Upper lobe of right lung (tissue), 1 donor: ENCODE results near the gene C2CD2. TPM values are rescaled to one million over a fixed set of nuclear protein-coding genes. Genes with fewer than 3 reads are reported as not detected.

Source experiments
- ATAC-seq: fragments of 200-7000 bp; cut with Tn5 transposase; one replicate; pipeline ENCODE4 v1.9.1; 2020; ENCODE audit warnings: mild to moderate bottlenecking, moderate library complexity
- DNase-seq: peaks from one replicate; pipeline ENCODE4 v3.0.0-alpha.2; 2020
- H3K27ac ChIP-seq: fragments of 200-600 bp; one replicate; pipeline ENCODE4 v1.8.0; 2022
- H3K27me3 ChIP-seq: fragments of 200-600 bp; one replicate; pipeline ENCODE4 v1.8.0; 2022; ENCODE audit warnings: mild to moderate bottlenecking
- H3K36me3 ChIP-seq: fragments of 200-600 bp; one replicate; pipeline ENCODE4 v1.8.0; 2022
- H3K4me1 ChIP-seq: fragments of 200-600 bp; one replicate; pipeline ENCODE4 v1.8.0; 2022
- H3K4me3 ChIP-seq: fragments of 200-600 bp; one replicate; pipeline ENCODE4 v1.8.0; 2022; ENCODE audit warnings: mild to moderate bottlenecking
- H3K9me3 ChIP-seq: fragments of 200-600 bp; one replicate; pipeline ENCODE4 v1.8.0; 2022
- intact Hi-C: fragments of 100-400 bp; cut with DNase I; formaldehyde crosslinking; loops from one replicate; pipeline ENCODE4 v1.11.0; 2022
- total RNA-seq: library from RNA; stranded (reverse); fragmentation: NEBNext Ultra II Directional; extraction: Animal tissue kit (Norgen Biotek cat#: 25700); gene quantifications from one replicate; pipeline ENCODE4 v1.2.1, GENCODE V29; 2021
- TF ChIP-seq, protein P1 (sequence below): fragments of 200-600 bp; IDR thresholded peaks from one replicate; pipeline ENCODE4 v1.8.0; 2022; ENCODE audit warnings: antibody characterized with exemption
- donor health status: DM: no; HTN: yes; CAD: no; lungs with severe emphysema.

The C2CD2 gene
- total RNA-seq, 1 donor from 2014 or later = 26.4 TPM

DNA sequence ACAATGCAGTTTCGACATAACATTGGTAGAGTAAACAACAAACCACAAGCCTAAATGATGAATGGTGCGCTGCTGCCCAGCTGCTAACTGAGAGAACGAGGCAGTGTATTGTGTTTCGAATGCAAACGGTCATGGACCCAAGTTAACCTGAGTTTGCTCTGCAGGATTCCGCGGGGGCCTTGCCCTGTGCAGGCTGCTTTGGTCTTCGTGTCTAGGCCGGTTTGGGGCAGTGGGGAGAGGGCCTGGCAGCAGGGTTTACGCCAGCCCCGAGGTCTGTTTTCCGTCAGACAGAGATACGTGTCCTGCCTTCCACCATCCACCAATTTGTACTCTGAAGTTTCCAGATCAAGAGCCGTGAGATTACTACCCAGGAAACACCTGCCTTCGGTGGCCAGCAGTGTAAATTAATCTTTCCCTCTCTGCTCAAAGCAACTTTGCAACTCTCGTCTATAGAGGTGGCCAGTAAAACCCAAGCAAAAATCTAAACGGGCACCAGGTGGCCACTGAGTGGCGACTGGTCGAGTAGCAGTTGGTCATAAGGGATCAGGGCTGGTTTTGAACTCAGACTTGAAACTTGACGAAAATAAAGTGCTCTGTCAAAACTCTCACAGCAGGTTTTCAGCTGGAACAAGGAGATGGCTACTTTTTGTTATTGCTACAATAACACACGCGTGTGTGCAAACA, 68.3 kb downstream of the C2CD2 start:
- TF ChIP-seq, protein P1, sequence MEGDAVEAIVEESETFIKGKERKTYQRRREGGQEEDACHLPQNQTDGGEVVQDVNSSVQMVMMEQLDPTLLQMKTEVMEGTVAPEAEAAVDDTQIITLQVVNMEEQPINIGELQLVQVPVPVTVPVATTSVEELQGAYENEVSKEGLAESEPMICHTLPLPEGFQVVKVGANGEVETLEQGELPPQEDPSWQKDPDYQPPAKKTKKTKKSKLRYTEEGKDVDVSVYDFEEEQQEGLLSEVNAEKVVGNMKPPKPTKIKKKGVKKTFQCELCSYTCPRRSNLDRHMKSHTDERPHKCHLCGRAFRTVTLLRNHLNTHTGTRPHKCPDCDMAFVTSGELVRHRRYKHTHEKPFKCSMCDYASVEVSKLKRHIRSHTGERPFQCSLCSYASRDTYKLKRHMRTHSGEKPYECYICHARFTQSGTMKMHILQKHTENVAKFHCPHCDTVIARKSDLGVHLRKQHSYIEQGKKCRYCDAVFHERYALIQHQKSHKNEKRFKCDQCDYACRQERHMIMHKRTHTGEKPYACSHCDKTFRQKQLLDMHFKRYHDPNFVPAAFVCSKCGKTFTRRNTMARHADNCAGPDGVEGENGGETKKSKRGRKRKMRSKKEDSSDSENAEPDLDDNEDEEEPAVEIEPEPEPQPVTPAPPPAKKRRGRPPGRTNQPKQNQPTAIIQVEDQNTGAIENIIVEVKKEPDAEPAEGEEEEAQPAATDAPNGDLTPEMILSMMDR = no peak
- Histone ChIP-seq H3K4me1 (no peaks in the 10 kb centered on the region), H3K9me3 (no peaks in the 10 kb centered on the region), H3K36me3 (peaks cover 4% of the 10 kb centered on the region), H3K4me3 (no peak overlapping the region), H3K27ac (no peak overlapping the region), H3K27me3 (no peaks in the 10 kb centered on the region)
- DNase-seq = no peak
- no peak for ATAC-seq
- intact Hi-C loops = no loop called here

DNA sequence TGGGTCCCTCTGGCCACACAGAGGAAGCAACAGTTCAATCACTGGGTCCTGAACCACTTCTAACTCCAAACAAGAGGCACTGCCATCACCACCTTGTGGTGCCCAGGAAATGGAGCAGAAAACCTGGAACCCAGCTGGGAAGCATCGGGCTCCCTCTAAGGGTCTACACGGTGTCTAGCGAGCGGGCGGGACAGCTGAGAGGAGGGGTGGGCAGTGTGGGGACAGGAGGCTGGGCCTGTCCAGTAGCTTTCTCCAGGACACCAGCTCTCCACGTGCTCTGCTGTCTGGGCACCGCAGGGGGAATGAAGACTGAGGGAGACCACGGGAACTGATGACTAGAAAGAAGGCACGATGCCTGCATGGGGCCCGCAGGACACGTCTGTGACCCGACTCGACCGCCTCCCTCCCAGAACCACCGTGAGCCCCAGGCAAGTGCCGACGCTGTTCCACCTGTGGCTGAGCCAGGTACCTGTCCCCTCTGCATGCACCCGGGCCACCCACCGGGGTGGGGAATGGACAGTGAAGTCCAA, 69.3 kb downstream of the C2CD2 start:
- no peaks in the 10 kb centered on the region for H3K9me3 ChIP-seq
- no peak overlapping the region for H3K27ac ChIP-seq
- intact Hi-C loops = no loop called here
- peaks cover 6% of the 10 kb centered on the region for H3K4me1 ChIP-seq
- no peaks in the 10 kb centered on the region for H3K27me3 ChIP-seq
- ATAC-seq (no peak), DNase-seq (no peak)
- TF ChIP-seq, protein P1 = no peak
- peaks cover 4% of the 10 kb centered on the region for H3K36me3 ChIP-seq
- no peak overlapping the region for H3K4me3 ChIP-seq

DNA sequence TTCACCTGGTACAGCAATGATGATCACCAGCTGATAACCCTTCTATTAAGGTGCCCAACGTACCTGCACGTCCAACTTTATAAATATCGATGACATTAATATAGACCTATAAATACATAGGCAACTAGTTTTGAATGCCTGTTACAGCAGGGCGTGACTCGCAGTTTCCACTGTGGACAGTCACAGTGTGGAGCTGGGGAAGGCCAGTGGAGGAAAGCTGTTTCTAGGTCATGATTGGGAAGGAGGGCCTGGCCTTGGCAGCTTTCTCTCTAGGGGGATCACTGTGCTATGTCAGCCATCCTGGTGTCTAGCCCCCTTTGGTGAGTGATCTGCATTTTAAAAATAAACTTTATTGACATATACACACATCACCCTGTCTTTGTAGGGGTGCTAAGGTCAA, 70.2 kb downstream of the C2CD2 start:
- intact Hi-C loops = no loop called here

DNA sequence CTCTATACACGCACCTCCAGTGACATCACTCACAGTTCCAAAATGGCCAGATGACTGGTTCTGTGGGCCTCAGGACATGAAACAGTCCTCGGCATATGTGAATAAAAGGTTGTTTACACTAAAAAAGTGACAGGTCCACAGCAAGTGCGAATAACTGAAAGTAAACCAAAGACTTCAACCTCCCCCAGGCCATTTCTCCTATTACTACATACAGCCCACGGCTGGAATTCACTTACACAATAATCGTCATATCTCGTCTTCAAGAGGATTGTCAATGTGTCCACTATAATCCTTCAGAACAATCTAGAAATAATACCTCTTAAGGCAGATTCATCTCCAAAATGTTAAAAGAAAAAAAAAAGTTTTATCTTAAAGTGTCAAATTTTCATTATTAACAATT, 72.8 kb downstream of the C2CD2 start:
- Histone ChIP-seq H3K9me3 (no peaks in the 10 kb centered on the region), H3K27ac (no peak overlapping the region), H3K4me1 (peaks cover 14% of the 10 kb centered on the region), H3K27me3 (no peaks in the 10 kb centered on the region), H3K36me3 (no peaks in the 10 kb centered on the region), H3K4me3 (no peak overlapping the region)
- DNase-seq = no peak
- TF ChIP-seq, protein P1 = no peak
- intact Hi-C loops = no loop called here
- no peak for ATAC-seq

More for the DNA sequence above, 70.2 kb downstream of the C2CD2 start:
- TF ChIP-seq, protein P1 = no peak
- Histone ChIP-seq H3K27me3 (no peaks in the 10 kb centered on the region), H3K36me3 (peaks cover 3% of the 10 kb centered on the region), H3K4me3 (no peak overlapping the region), H3K9me3 (no peaks in the 10 kb centered on the region), H3K4me1 (peaks cover 6% of the 10 kb centered on the region), H3K27ac (no peak overlapping the region)
- ATAC-seq (no peak), DNase-seq (no peak)

DNA sequence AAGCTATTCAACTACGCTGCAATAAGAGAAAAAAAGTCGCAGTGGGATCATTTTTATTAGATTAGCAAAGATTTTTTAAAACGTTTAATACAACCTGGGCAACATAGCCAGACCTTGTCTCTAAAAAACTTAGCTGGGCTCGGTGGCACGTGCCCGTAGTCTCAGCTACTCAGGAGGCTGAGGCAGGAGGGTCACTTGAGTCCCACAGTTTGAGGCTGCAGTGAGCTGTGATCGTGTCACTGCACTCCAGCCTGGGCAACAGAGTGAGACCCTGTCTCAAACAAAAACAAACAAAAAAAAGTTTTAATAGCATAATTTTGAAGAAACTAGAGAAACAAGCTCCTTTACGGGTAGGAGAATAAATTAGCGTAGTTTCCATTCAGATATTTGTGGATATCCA, 73.7 kb downstream of the C2CD2 start:
- TF ChIP-seq, protein P1 = no peak
- ATAC-seq (no peak), DNase-seq (no peak)
- Histone ChIP-seq H3K9me3 (no peaks in the 10 kb centered on the region), H3K27me3 (no peaks in the 10 kb centered on the region), H3K27ac (no peak overlapping the region), H3K4me3 (peak overlapping the region; percentile 62), H3K36me3 (no peaks in the 10 kb centered on the region), H3K4me1 (peaks cover 14% of the 10 kb centered on the region)
- intact Hi-C loops = no loop called here
